Fibroblast of skin of right quadriceps (primary cell): Measurements from ENCODE around the gene DECR2.
"Not testable (repeated sequence)": the region's sequence is repeated elsewhere in the genome, so short reads cannot be mapped to it uniquely, and the experiment has no call there.

Source experiments
- DNase-seq: peaks from one replicate; pipeline ENCODE4 v3.0.0-alpha.2; 2013

The DECR2 gene

DNA sequence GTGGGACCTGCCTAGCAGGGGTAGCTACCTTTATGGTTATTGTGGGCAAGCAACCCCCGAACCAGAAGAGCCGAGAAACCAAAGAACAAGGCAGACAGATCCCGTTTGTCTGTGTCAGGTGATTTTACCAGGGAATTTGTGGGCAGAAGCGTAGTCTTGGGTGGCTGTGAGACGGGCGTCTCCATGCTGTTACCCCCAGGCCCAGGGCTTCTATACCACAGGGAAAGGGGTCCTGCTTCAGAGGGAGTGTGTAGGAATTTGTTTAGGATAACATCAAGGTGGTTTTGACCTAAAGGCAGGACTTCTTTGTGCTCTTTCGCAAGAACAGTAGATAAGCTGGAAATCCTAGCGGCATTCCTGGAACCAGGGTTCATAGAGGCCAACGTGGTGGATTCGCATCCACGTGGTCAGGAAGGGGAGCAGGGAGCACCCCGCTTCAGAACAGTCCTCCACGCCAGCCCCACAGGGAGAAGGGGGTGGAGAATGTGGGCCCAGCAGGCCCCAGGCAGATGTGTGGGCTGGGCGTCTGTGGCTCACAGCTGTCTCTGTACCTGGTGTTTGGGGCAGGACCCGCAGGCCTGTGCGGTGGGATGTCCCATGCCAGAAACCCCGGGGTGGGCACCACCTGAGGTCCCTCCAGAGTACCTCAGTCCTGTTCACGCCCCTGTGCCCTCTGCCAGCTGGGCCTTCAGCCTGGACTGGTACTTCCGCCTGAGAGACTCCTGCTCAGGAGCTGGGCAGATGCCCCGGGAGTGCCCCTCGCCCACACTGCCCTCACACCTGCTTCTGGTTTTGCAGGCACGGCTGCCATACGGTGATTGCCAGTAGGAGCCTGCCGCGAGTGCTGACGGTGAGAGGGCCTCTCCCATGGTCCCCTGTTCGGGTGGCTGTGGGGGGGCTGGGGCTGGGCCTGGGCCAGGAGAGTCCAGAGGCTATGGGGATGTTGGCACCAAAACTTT is 4.1 kb downstream of the DECR2 start:
- DNase-seq, result no peak

DNA sequence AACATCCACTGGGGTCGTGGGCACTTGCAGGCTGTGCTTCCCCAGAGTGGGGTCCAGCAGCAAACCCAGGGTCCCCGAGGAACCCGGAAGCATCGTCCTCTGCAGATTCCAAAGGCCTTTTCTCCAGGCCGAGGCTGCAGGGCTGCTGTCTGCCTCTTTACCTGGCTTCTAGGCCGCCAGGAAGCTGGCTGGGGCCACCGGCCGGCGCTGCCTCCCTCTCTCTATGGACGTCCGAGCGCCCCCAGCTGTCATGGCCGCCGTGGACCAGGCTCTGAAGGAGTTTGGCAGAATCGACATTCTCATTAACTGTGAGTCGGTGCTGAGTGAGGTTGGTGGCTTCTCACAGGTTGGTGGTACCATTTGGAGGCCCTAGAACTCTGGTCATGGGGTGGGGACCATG is 5.6 kb downstream of the DECR2 start:
- DNase-seq, result no peak

GRCh38 chr16:410516-411178 is 9.0 kb downstream of the DECR2 start:
- DNase-seq, result no peak

DNA sequence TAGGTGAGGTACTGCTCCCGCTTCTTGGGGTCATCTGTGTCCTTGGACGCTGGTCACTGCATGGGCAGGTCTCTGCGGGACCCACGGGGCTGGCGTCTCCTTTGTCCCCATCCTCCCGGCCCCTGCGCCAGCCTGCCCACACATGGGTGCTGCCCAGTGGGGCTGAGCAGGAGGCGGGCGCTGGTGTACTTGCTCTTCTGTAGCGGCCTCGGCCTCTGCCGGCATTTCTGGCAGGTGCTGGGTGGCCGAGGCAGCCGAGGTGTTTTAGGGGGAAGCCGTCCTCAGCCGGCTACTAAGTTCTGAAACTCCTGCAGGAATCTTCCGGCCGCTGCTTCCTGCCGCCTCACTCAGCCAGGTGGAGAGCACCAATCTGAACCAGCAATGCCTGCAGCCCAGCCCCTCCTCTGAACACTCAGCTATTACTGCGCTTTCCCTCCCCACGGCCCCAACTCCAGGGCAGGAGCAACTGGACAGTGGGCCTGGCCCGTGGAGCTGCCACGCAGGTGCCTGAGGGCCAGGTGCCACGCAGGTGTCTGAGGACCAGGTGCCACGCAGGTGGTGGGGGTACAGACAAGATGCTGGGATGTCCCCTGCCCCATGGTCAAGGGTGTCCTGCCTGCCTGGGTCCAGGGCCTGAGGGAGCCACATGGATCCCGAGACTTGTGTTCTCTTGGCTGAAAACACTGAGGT is 10.0 kb downstream of the DECR2 start:
- no peak for DNase-seq

GRCh38 chr16:414395-415169 is 12.9 kb downstream of the DECR2 start:
- DNase-seq, result no peak

- DNase-seq, result not testable (repeated sequence)
Observed at GRCh38 chr16:415170-415498, 13.4 kb downstream of the DECR2 start.

GRCh38 chr16:422179-422578 is 20.5 kb downstream of the DECR2 start:
- DNase-seq, result not testable (repeated sequence)

DNA sequence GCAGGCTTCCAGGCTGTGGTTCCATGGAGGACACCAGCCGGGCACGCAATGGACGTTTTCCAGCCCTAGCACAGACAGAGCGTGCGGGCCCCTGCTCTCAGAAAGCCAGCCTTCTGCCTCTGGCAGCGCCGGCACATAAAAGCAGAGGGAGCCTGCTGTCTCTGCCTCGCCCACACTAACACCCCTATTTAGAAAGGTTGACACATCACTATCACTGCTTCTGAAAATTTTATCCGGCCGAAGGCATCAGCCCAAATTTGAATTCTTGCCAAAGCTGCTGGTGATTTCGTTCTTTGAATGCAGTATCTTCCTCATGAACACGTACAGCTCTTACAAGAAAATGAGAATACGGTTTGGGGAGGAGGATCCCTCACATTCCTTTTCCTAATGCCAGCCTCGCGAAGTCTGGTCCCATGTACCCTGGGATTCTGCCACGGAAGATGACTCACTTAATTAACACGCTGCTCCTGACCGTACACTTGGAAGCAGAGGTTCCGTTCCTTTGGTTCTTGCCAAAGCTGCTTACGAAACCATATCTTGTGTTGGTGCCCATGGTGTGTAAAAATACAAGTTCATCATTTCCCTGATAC is 22.4 kb downstream of the DECR2 start:
- peak; percentile 94 for DNase-seq

DNA sequence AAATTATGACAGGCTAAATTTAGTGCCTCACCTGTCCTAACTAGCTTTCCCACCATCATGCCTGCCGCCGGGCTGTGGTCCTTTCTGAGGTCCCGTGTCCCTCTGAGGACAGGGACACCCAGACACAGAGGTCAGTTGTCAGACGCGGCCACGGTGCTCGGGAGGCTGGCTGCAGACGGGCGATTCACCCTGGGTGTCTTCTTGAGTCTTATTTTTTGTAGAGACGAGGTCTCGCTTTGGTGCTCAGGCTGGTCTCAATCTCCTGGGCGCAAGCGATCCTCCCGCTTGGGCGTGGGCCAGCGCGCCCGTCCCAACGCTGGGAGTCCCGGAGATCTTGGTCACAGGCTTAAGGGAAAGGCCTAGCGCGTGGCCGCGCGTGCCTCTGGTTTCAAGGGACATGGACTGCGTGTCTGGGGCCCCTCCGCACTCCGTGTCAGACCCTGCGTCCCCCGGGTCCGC is 23.0 kb downstream of the DECR2 start:
- no peak for DNase-seq

GRCh38 chr16:425082-425718 is 23.5 kb downstream of the DECR2 start, which contains the start of gene RAB11FIP3:
Gene RAB11FIP3, plus strand, starts transcription at chr16:425649. Its CDS starts 358 bp downstream, at chr16:426007.
- DNase-seq, result peak; percentile 82

GRCh38 chr16:425740-426114 is 24.0 kb downstream of the DECR2 start:
- no peak for DNase-seq

- no peak for DNase-seq
Observed at GRCh38 chr16:426115-426905, 24.6 kb downstream of the DECR2 start.

- DNase-seq, result no peak
Observed at GRCh38 chr16:426906-427249, 25.2 kb downstream of the DECR2 start.

- no peak for DNase-seq
Observed at GRCh38 chr16:427250-427649, 25.6 kb downstream of the DECR2 start.

GRCh38 chr16:430904-431303 is 29.2 kb downstream of the DECR2 start:
- no peak for DNase-seq

- no peak for DNase-seq
Observed at GRCh38 chr16:440627-441026, 38.9 kb downstream of the DECR2 start.

DNA sequence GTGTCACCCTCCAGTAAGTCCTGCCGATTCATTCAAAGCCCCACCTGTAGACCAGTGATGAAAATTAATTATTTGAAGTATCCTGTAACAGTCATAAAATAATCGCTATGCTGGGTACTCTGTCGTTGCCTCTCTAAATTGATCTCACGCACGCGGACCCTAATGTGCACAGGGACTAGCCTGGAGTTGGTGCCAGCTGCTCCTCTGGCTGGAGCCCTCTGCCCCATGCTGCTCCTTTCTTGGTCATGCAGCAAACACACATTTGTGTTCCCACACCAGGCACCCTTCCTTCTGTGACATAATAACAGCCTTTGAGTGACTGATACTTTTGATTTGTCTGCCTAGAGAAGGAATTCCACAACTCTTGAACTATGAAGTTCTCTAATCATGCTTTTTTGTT is 39.8 kb downstream of the DECR2 start:
- DNase-seq, result no peak

- DNase-seq, result no peak
Observed at GRCh38 chr16:442976-443375, 41.3 kb downstream of the DECR2 start.

- no peak for DNase-seq
Observed at GRCh38 chr16:444027-444426, 42.3 kb downstream of the DECR2 start.

GRCh38 chr16:445566-445965 is 43.9 kb downstream of the DECR2 start:
- no peak for DNase-seq

DNA sequence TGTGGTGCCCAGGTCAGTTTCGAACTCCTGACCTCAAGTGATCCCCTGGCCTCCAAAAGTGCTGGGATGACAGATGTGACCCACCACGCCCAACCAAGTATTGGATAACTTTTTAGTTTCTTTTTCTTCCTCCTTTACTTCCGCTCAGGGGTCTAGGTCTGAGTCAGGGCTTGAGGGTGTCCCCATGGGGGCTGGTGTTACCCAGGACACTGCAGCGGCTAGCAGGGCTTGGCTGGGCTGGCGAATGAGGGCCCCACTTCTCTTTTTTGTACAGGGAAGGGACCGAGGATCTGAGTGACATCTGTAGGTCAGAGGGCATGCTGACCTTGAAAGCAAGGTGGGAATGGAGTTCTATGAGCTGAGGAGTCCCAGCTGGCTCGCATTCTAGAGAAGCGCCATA is 48.7 kb downstream of the DECR2 start:
- no peak for DNase-seq
